PC-3 (cell line): Measurements from ENCODE around the gene RPSA. TPM values are rescaled to one million over a fixed set of nuclear protein-coding genes. Genes with fewer than 3 reads are reported as not detected.

Experiments used
- ATAC-seq: fragments of 200-7000 bp; cut with Tn5 transposase; 2 replicates; pipeline ENCODE4 v1.9.1; 2020; ENCODE audit warnings: mild to moderate bottlenecking, moderate library complexity
- BruUV-seq: library from RNA; stranded (reverse); fragments of 400-500 nt; replicated peaks from 2 replicates; lab custom pipeline; 2021; lab: Mats Ljungman, UMichigan
- CTCF ChIA-PET: fragments of 300-600 bp; sonication (Branson Sonifier 250); formaldehyde crosslinking; loops from one replicate; lab custom pipeline; 2022; ENCODE audit warnings: antibody characterized with exemption; lab: Charles Lee
- POLR2A ChIA-PET: fragments of 300-600 bp; sonication (Branson Sonifier 250); formaldehyde crosslinking; loops from one replicate; lab custom pipeline; 2022; ENCODE audit warnings: antibody characterized with exemption; ENCODE audit not compliant: unreplicated experiment; lab: Charles Lee
- DNase-seq: peaks from one replicate; pipeline ENCODE4 v3.0.0-alpha.2; 2015
- H2AFZ ChIP-seq: fragments of 300-600 bp; sonication (generic); 2 replicates; pipeline ENCODE4 v1.6.0; 2016; ENCODE audit warnings: antibody characterized with exemption, low read length
- H3F3A ChIP-seq: fragments of 300-600 bp; sonication (generic); one replicate; pipeline ENCODE4 v1.6.0; 2017; ENCODE audit warnings: antibody characterized with exemption, low read length, control low read depth, mild to moderate bottlenecking; ENCODE audit not compliant: unreplicated experiment
- H3K27ac ChIP-seq: fragments of 300-600 bp; sonication (generic); 2 replicates; pipeline ENCODE4 v1.5.1; 2016; ENCODE audit warnings: mild to moderate bottlenecking, low read length
- H3K27me3 ChIP-seq: fragments of 300-600 bp; sonication (generic); 2 replicates; pipeline ENCODE4 v1.6.1; 2016; ENCODE audit warnings: low read length, mixed read lengths
- H3K36me3 ChIP-seq: fragments of 300-600 bp; sonication (generic); 2 replicates; pipeline ENCODE4 v1.6.1; 2016; ENCODE audit warnings: low read depth, mixed run types, low read length, mixed read lengths
- H3K4me1 ChIP-seq: fragments of 300-600 bp; sonication (generic); 2 replicates; pipeline ENCODE4 v1.5.1; 2016; ENCODE audit warnings: low read length; ENCODE audit not compliant: insufficient read depth
- H3K4me2 ChIP-seq: fragments of 300-600 bp; sonication (generic); 2 replicates; pipeline ENCODE4 v1.6.0; 2016; ENCODE audit warnings: low read length
- H3K4me3 ChIP-seq: fragments of 300-600 bp; sonication (generic); 2 replicates; pipeline ENCODE4 v1.5.1; 2016; ENCODE audit warnings: mild to moderate bottlenecking, low read length, mixed read lengths
- H3K79me2 ChIP-seq: fragments of 300-600 bp; sonication (generic); 2 replicates; pipeline ENCODE4 v1.6.1; 2017; ENCODE audit warnings: low read length, mixed read lengths
- H3K9ac ChIP-seq: fragments of 300-600 bp; sonication (generic); 2 replicates; pipeline ENCODE4 v1.6.0; 2016; ENCODE audit warnings: mild to moderate bottlenecking, low read length
- H3K9me2 ChIP-seq: fragments of 300-600 bp; sonication (generic); replicated peaks from 2 replicates; pipeline ENCODE4 v1.6.1; 2016; ENCODE audit warnings: mixed run types, low read length, mixed read lengths
- H3K9me3 ChIP-seq: fragments of 300-600 bp; sonication (generic); 2 replicates; pipeline ENCODE4 v1.6.1; 2016; ENCODE audit warnings: low read length, mixed read lengths
- H4K20me1 ChIP-seq: fragments of 300-600 bp; sonication (generic); 2 replicates; pipeline ENCODE4 v1.6.1; 2016; ENCODE audit warnings: low read length, mixed read lengths
- CTCF ChIP-seq: fragments of 300-600 bp; sonication (generic); conservative IDR thresholded peaks from 2 replicates; pipeline ENCODE4 v1.5.1; 2017; ENCODE audit warnings: antibody characterized with exemption, low read depth, mild to moderate bottlenecking, low read length
- EZH2 ChIP-seq: fragments of 300-600 bp; sonication (generic); IDR thresholded peaks from one replicate; pipeline ENCODE4 v1.6.1; 2017; ENCODE audit warnings: antibody characterized with exemption, mild to moderate bottlenecking, low read length; ENCODE audit not compliant: unreplicated experiment
- EZH2phosphoT487 ChIP-seq: fragments of 300-600 bp; sonication (generic); IDR thresholded peaks from 2 replicates; pipeline ENCODE4 v1.6.1; 2018; ENCODE audit warnings: mild to moderate bottlenecking, antibody characterized with exemption, low read length, borderline replicate concordance
- intact Hi-C: fragments of 100-400 bp; cut with micrococcal nuclease; formaldehyde crosslinking; loops from 2 replicates; pipeline ENCODE4 v1.9.0; 2023
- total RNA-seq: library from RNA; depleted of rRNA; stranded (reverse); fragments of >200 nt; gene quantifications from 2 replicates; pipeline ENCODE4 v1.2.3, GENCODE V29; 2014

Gene RPSA
- total RNA-seq, 1 experiment from 2014 or later = 2,722 TPM

- Histone ChIP-seq H3K4me2 (peak overlapping the region; percentile 96), H3K9ac (peak overlapping the region; percentile 47; the same call in 1 of the 2 replicates), H3K4me3 (peak overlapping the region; percentile 73), H2AFZ (peak overlapping the region; percentile 82; the same call in 1 of the 2 replicates), H4K20me1 (peaks cover 44% of the 10 kb centered on the region), H3K4me1 (peaks cover 23% of the 10 kb centered on the region), H3K9me2 (no peaks in the 10 kb centered on the region), H3F3A (no peaks in the 10 kb centered on the region), H3K27me3 (no peaks in the 10 kb centered on the region), H3K27ac (no peak overlapping the region), H3K79me2 (peaks cover 55% of the 10 kb centered on the region), H3K9me3 (no peaks in the 10 kb centered on the region), H3K36me3 (0 out of 2 replicates have a peak, but pooled peaks cover 5% of the 10 kb centered on the region)
- ATAC-seq (no peak), DNase-seq (no peak)
- TF ChIP-seq EZH2 = no peak
- no peak for TF ChIP-seq CTCF
- no peak for TF ChIP-seq EZH2phosphoT487
- POLR2A ChIA-PET = interaction anchor here (0.6 kb wide), 1 partner anchor 158 kb away, joined by 3 read pairs; no protein-coding TSS in a partner anchor
- intact Hi-C loops = loop anchor here (1.0 to 10.0 kb wide), 4 partner anchors 22 to 1250 kb away; partner anchors contain the start of genes ACAA1, MYD88 and RPSA
- CTCF ChIA-PET = no interaction called here
- BruUV-seq = no TSS peak
Observed at GRCh38 chr3:39384665-39385000, 21.9 kb upstream of the RPSA start.

DNA sequence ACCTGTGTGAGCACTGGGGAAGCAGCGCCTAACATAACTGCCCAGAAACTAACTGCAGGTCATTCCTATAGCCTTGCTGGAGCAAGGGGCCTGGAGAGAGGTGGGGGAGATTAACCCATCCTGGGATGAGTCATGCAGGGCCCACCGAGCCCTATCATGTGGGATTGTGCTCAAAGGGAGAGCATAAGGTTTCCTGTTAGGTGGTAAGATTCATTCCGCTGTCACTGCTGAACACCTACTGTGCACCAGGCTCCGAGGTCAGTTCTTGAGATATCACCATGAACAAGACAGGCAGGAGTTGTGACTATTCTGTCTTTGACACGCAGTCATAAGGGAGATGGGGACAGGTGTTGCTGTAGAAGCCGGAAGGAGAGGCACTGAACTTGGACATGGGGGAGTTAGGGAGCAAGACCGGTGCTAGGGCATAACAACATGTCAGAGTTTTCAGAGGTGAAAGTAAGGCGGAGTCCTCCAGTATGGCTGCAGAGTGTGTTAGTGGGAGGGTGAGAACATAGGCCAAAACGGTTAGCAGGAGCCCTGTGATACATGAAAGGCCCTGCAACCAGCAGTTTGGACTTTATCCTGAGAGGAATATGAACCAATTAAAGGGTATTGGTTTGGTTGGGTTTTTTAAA lies 20.9 kb upstream of the RPSA start:
- Histone ChIP-seq H4K20me1 (peaks cover 44% of the 10 kb centered on the region), H3K4me3 (peak overlapping the region; percentile 73; the same call in 1 of the 2 replicates), H3K79me2 (peaks cover 58% of the 10 kb centered on the region), H3F3A (no peaks in the 10 kb centered on the region), H3K27ac (no peak overlapping the region), H2AFZ (no peak overlapping the region), H3K9ac (no peak overlapping the region), H3K4me2 (peak overlapping the region; percentile 96), H3K36me3 (peaks cover 12% of the 10 kb centered on the region), H3K9me2 (no peaks in the 10 kb centered on the region), H3K4me1 (peaks cover 23% of the 10 kb centered on the region), H3K9me3 (no peaks in the 10 kb centered on the region), H3K27me3 (no peaks in the 10 kb centered on the region)
- TF ChIP-seq EZH2 = no peak
- no peak for TF ChIP-seq CTCF
- TF ChIP-seq EZH2phosphoT487 = no peak
- intact Hi-C loops = loop anchor here (10.0 kb wide), 2 partner anchors 261 to 1251 kb away; partner anchors contain the start of genes ACAA1 and MYD88
- BruUV-seq = no TSS peak
- ATAC-seq (no peak), DNase-seq (no peak)
- CTCF ChIA-PET = no interaction called here
- POLR2A ChIA-PET = no interaction called here

DNA sequence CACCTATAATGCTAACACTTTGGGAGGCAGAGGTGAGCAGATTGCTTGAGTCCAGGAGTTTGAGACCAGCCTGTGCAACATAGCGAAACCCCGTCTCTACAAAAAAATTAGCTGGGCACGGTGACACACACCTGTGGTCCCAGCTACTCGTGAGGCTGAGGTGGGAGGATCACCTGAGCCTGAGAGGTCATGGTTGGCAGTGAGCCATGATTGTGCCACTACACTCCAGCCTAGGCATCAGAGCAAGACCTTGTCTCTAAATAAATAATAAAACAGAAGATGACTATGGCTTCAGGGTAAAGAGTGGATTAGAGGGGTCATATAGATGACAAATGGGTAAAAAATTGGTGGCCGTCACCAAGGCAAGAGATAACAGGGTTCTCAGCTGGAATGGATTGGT lies 20.2 kb upstream of the RPSA start:
- intact Hi-C loops = loop anchor here (10.0 kb wide), 2 partner anchors 262 to 1252 kb away; partner anchors contain the start of genes ACAA1 and MYD88
- H3K27ac ChIP-seq = no peak overlapping the region
- CTCF ChIA-PET = no interaction called here
- POLR2A ChIA-PET = no interaction called here
- H3K9me3 ChIP-seq = no peaks in the 10 kb centered on the region
- H4K20me1 ChIP-seq = peaks cover 44% of the 10 kb centered on the region
- no peaks in the 10 kb centered on the region for H3F3A ChIP-seq
- BruUV-seq = no TSS peak
- no peak overlapping the region for H3K4me2 ChIP-seq
- ATAC-seq (no peak), DNase-seq (no peak)
- H3K79me2 ChIP-seq = peaks cover 62% of the 10 kb centered on the region
- H3K27me3 ChIP-seq = no peaks in the 10 kb centered on the region
- H3K4me3 ChIP-seq = no peak overlapping the region
- no peak overlapping the region for H2AFZ ChIP-seq
- no peak overlapping the region for H3K9ac ChIP-seq
- no peaks in the 10 kb centered on the region for H3K9me2 ChIP-seq
- H3K4me1 ChIP-seq = peaks cover 23% of the 10 kb centered on the region
- TF ChIP-seq EZH2phosphoT487 = no peak
- no peak for TF ChIP-seq EZH2
- no peak for TF ChIP-seq CTCF
- H3K36me3 ChIP-seq = peaks cover 20% of the 10 kb centered on the region
